Measurements from ENCODE around the gene FHAD1. TPM values are rescaled to one million over a fixed set of nuclear protein-coding genes. Genes with fewer than 3 reads are reported as not detected.
A peak's percentile ranks its signal among the peaks of the same experiment; 100 is the strongest.

Gene FHAD1
- total and polyA plus RNA-seq, 2 of the 13 experiments (the other 11 are each of a cell fraction or from before 2014, with no cell fraction given), result not detected

DNA sequence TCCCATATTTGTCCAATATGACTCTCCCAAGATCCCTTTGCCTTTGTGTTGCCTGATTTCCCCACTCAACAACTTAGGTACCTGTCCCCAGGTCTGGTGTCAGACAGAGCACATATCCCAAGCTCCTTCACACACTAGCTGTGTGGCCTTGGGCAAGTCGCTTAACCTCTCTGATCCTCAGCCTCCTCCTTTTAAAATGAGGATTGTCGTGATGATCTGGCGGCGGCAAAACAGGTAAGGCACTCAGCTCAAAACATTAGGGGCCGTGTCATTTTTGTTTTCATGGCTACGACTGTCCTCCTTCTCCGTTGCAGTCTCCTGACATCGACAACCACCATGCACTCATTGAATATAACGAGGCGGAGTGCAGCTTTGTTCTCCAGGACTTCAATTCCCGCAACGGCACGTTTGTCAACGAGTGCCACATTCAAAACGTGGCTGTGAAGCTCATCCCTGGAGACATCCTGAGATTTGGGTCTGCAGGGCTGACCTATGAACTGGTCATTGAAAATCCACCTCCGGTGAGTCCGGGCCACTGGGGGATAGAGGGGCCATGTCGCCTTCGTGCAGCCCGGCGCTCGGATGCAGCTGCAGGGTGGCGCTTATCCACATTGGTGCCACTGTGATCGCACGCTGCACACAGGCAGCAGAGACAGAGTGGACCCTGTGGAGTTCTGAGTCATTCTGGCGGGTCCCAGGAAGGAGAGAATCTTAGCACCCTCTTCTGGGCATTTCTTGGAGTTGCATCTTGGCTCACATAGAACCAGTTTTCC is 25.2 kb downstream of the FHAD1 start (continued):
- TF ChIP-seq ZNF614 (CRISPR knock-in tag; IDR thresholded peaks at IDR 0.05; ENCODE audit: borderline replicate concordance) (peak; percentile 80; the same call in 1 of the 2 replicates), SALL1 (CRISPR knock-in tag; IDR thresholded peaks at IDR 0.05) (peak; percentile 84), CSRNP2 (CRISPR knock-in tag; conservative IDR thresholded peaks at IDR 0.05; ENCODE audit: low read depth) (no peak), CERS6 (CRISPR knock-in tag; IDR thresholded peaks at IDR 0.05) (no peak), RERE (CRISPR knock-in tag; IDR thresholded peaks at IDR 0.05; ENCODE audit: low read depth) (no peak), SOX5 (CRISPR knock-in tag; IDR thresholded peaks at IDR 0.05; ENCODE audit: borderline replicate concordance) (0 out of 2 replicates have a peak, but pooled peaks have one; percentile 38), ATF7-NPFF (CRISPR knock-in tag; IDR thresholded peaks at IDR 0.05; ENCODE audit: low read depth) (no peak), ZNF782 (CRISPR knock-in tag; IDR thresholded peaks at IDR 0.05; ENCODE audit: borderline replicate concordance) (no peak), SAP130 (CRISPR knock-in tag; IDR thresholded peaks at IDR 0.05; ENCODE audit: low read depth) (peak; percentile 55), REL (CRISPR knock-in tag; conservative IDR thresholded peaks at IDR 0.05) (no peak), SETDB1 (CRISPR knock-in tag; IDR thresholded peaks at IDR 0.05; ENCODE audit: borderline replicate concordance) (no peak), ZNF333 (CRISPR knock-in tag; IDR thresholded peaks at IDR 0.05; ENCODE audit: borderline replicate concordance) (peak; percentile 41; the same call in 1 of the 2 replicates), TARDBP (CRISPR knock-in tag; IDR thresholded peaks at IDR 0.05) (peak; percentile 52; the same call in 1 of the 2 replicates), HOXA9 (CRISPR knock-in tag; IDR thresholded peaks at IDR 0.05; ENCODE audit: borderline replicate concordance) (no peak), CBX5 (CRISPR knock-in tag; IDR thresholded peaks at IDR 0.05; ENCODE audit: borderline replicate concordance) (peak; percentile 17; the same call in 1 of the 2 replicates)
- TF ChIP-seq, protein P1, sequence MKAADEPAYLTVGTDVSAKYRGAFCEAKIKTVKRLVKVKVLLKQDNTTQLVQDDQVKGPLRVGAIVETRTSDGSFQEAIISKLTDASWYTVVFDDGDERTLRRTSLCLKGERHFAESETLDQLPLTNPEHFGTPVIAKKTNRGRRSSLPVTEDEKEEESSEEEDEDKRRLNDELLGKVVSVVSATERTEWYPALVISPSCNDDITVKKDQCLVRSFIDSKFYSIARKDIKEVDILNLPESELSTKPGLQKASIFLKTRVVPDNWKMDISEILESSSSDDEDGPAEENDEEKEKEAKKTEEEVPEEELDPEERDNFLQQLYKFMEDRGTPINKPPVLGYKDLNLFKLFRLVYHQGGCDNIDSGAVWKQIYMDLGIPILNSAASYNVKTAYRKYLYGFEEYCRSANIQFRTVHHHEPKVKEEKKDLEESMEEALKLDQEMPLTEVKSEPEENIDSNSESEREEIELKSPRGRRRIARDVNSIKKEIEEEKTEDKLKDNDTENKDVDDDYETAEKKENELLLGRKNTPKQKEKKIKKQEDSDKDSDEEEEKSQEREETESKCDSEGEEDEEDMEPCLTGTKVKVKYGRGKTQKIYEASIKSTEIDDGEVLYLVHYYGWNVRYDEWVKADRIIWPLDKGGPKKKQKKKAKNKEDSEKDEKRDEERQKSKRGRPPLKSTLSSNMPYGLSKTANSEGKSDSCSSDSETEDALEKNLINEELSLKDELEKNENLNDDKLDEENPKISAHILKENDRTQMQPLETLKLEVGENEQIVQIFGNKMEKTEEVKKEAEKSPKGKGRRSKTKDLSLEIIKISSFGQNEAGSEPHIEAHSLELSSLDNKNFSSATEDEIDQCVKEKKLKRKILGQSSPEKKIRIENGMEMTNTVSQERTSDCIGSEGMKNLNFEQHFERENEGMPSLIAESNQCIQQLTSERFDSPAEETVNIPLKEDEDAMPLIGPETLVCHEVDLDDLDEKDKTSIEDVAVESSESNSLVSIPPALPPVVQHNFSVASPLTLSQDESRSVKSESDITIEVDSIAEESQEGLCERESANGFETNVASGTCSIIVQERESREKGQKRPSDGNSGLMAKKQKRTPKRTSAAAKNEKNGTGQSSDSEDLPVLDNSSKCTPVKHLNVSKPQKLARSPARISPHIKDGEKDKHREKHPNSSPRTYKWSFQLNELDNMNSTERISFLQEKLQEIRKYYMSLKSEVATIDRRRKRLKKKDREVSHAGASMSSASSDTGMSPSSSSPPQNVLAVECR (CRISPR knock-in tag; IDR thresholded peaks at IDR 0.05; ENCODE audit: borderline replicate concordance), result peak; percentile 38; the same call in 1 of the 2 replicates

Measured in HepG2 (cell line).